ENCODE results near the gene MED28. TPM values are rescaled to one million over a fixed set of nuclear protein-coding genes. Genes with fewer than 3 reads are reported as not detected.

Gene MED28
- total RNA-seq, 1 experiment from 2014 or later: 106 TPM

DNA sequence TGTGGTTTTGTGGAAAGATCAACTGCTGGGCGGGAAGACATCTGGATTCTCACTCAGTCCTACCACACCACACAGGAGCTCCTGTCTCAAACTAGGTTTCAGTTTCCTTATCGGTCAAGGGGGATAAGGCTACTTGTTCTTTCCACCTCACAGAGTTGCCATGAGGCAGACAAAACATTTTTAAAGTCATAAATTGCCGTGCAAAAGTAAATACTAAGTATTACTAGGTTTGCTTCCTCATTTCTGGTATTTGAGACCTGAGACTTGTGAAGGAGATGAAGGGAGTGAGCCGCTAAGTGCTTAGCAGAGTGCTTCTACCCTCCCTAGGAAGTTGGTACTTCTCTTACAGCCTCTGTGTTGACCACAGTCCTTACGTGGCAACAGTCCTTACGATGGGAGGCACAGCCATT, 36.0 kb upstream of the MED28 start:
- H3K9me3 Mint-ChIP-seq: no peaks in the 10 kb centered on the region
- ATAC-seq (no peak), DNase-seq (ENCODE audit: low spot score) (no peak)
- CTCF ChIA-PET: interaction anchor here (0.9 kb wide), 2 partner anchors 36 to 66 kb away, joined by 3 read pairs; partner anchors contain the start of genes MED28 and QDPR
- POLR2A ChIA-PET: interaction anchor here (1.6 kb wide), 1 partner anchor 35 kb away, joined by 5 read pairs; the partner anchor contains the start of gene MED28
- H3K4me1 Mint-ChIP-seq: peaks cover 15% of the 10 kb centered on the region
- peak overlapping the region; percentile 80 for H3K4me3 Mint-ChIP-seq
- H3K36me3 Mint-ChIP-seq: peaks cover 10% of the 10 kb centered on the region; the same call in 1 of the 2 replicates
- no peak overlapping the region for H3K27ac Mint-ChIP-seq
- no peak for TF ChIP-seq CREB1 (CRISPR knock-in tag; IDR thresholded peaks at IDR 0.05)
- TF ChIP-seq, protein P1, sequence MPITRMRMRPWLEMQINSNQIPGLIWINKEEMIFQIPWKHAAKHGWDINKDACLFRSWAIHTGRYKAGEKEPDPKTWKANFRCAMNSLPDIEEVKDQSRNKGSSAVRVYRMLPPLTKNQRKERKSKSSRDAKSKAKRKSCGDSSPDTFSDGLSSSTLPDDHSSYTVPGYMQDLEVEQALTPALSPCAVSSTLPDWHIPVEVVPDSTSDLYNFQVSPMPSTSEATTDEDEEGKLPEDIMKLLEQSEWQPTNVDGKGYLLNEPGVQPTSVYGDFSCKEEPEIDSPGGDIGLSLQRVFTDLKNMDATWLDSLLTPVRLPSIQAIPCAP (CRISPR knock-in tag; IDR thresholded peaks at IDR 0.05): no peak
- TF ChIP-seq NFATC4 (CRISPR knock-in tag; IDR thresholded peaks at IDR 0.05): no peak
- TF ChIP-seq TP53 (CRISPR knock-in tag; IDR thresholded peaks at IDR 0.05): no peak
- TF ChIP-seq, protein P2, sequence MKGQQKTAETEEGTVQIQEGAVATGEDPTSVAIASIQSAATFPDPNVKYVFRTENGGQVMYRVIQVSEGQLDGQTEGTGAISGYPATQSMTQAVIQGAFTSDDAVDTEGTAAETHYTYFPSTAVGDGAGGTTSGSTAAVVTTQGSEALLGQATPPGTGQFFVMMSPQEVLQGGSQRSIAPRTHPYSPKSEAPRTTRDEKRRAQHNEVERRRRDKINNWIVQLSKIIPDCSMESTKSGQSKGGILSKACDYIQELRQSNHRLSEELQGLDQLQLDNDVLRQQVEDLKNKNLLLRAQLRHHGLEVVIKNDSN (CRISPR knock-in tag; IDR thresholded peaks at IDR 0.05): no peak
- no peak for TF ChIP-seq MXD4 (CRISPR knock-in tag; IDR thresholded peaks at IDR 0.05; ENCODE audit: borderline replicate concordance)
- no peak for TF ChIP-seq ZNF671 (CRISPR knock-in tag; IDR thresholded peaks at IDR 0.05)
- TF ChIP-seq, protein P3, sequence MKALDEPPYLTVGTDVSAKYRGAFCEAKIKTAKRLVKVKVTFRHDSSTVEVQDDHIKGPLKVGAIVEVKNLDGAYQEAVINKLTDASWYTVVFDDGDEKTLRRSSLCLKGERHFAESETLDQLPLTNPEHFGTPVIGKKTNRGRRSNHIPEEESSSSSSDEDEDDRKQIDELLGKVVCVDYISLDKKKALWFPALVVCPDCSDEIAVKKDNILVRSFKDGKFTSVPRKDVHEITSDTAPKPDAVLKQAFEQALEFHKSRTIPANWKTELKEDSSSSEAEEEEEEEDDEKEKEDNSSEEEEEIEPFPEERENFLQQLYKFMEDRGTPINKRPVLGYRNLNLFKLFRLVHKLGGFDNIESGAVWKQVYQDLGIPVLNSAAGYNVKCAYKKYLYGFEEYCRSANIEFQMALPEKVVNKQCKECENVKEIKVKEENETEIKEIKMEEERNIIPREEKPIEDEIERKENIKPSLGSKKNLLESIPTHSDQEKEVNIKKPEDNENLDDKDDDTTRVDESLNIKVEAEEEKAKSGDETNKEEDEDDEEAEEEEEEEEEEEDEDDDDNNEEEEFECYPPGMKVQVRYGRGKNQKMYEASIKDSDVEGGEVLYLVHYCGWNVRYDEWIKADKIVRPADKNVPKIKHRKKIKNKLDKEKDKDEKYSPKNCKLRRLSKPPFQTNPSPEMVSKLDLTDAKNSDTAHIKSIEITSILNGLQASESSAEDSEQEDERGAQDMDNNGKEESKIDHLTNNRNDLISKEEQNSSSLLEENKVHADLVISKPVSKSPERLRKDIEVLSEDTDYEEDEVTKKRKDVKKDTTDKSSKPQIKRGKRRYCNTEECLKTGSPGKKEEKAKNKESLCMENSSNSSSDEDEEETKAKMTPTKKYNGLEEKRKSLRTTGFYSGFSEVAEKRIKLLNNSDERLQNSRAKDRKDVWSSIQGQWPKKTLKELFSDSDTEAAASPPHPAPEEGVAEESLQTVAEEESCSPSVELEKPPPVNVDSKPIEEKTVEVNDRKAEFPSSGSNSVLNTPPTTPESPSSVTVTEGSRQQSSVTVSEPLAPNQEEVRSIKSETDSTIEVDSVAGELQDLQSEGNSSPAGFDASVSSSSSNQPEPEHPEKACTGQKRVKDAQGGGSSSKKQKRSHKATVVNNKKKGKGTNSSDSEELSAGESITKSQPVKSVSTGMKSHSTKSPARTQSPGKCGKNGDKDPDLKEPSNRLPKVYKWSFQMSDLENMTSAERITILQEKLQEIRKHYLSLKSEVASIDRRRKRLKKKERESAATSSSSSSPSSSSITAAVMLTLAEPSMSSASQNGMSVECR (CRISPR knock-in tag; IDR thresholded peaks at IDR 0.05; ENCODE audit: borderline replicate concordance): no peak
- TF ChIP-seq ESRRA (CRISPR knock-in tag; IDR thresholded peaks at IDR 0.05; ENCODE audit: borderline replicate concordance): no peak
- TF ChIP-seq, protein P4, sequence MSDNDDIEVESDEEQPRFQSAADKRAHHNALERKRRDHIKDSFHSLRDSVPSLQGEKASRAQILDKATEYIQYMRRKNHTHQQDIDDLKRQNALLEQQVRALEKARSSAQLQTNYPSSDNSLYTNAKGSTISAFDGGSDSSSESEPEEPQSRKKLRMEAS (CRISPR knock-in tag; IDR thresholded peaks at IDR 0.05): no peak
- TF ChIP-seq GRHL2 (CRISPR knock-in tag; IDR thresholded peaks at IDR 0.05; ENCODE audit: insufficient replicate concordance, severe bottlenecking): no peak
- TF ChIP-seq TEAD4 (CRISPR knock-in tag; IDR thresholded peaks at IDR 0.05): no peak
- TF ChIP-seq NFE2L1 (CRISPR knock-in tag; IDR thresholded peaks at IDR 0.05): no peak
- TF ChIP-seq, protein P5, sequence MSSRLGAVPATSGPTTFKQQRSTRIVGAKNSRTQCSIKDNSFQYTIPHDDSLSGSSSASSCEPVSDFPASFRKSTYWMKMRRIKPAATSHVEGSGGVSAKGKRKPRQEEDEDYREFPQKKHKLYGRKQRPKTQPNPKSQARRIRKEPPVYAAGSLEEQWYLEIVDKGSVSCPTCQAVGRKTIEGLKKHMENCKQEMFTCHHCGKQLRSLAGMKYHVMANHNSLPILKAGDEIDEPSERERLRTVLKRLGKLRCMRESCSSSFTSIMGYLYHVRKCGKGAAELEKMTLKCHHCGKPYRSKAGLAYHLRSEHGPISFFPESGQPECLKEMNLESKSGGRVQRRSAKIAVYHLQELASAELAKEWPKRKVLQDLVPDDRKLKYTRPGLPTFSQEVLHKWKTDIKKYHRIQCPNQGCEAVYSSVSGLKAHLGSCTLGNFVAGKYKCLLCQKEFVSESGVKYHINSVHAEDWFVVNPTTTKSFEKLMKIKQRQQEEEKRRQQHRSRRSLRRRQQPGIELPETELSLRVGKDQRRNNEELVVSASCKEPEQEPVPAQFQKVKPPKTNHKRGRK (CRISPR knock-in tag; IDR thresholded peaks at IDR 0.05; ENCODE audit: borderline replicate concordance): no peak
- TF ChIP-seq, protein P6, sequence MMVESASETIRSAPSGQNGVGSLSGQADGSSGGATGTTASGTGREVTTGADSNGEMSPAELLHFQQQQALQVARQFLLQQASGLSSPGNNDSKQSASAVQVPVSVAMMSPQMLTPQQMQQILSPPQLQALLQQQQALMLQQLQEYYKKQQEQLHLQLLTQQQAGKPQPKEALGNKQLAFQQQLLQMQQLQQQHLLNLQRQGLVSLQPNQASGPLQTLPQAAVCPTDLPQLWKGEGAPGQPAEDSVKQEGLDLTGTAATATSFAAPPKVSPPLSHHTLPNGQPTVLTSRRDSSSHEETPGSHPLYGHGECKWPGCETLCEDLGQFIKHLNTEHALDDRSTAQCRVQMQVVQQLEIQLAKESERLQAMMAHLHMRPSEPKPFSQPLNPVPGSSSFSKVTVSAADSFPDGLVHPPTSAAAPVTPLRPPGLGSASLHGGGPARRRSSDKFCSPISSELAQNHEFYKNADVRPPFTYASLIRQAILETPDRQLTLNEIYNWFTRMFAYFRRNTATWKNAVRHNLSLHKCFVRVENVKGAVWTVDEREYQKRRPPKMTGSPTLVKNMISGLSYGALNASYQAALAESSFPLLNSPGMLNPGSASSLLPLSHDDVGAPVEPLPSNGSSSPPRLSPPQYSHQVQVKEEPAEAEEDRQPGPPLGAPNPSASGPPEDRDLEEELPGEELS (CRISPR knock-in tag; IDR thresholded peaks at IDR 0.05): no peak
- TF ChIP-seq, protein P7, sequence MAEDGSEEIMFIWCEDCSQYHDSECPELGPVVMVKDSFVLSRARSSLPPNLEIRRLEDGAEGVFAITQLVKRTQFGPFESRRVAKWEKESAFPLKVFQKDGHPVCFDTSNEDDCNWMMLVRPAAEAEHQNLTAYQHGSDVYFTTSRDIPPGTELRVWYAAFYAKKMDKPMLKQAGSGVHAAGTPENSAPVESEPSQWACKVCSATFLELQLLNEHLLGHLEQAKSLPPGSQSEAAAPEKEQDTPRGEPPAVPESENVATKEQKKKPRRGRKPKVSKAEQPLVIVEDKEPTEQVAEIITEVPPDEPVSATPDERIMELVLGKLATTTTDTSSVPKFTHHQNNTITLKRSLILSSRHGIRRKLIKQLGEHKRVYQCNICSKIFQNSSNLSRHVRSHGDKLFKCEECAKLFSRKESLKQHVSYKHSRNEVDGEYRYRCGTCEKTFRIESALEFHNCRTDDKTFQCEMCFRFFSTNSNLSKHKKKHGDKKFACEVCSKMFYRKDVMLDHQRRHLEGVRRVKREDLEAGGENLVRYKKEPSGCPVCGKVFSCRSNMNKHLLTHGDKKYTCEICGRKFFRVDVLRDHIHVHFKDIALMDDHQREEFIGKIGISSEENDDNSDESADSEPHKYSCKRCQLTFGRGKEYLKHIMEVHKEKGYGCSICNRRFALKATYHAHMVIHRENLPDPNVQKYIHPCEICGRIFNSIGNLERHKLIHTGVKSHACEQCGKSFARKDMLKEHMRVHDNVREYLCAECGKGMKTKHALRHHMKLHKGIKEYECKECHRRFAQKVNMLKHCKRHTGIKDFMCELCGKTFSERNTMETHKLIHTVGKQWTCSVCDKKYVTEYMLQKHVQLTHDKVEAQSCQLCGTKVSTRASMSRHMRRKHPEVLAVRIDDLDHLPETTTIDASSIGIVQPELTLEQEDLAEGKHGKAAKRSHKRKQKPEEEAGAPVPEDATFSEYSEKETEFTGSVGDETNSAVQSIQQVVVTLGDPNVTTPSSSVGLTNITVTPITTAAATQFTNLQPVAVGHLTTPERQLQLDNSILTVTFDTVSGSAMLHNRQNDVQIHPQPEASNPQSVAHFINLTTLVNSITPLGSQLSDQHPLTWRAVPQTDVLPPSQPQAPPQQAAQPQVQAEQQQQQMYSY (CRISPR knock-in tag; IDR thresholded peaks at IDR 0.05): no peak
- no peak for TF ChIP-seq ZNF317 (CRISPR knock-in tag; IDR thresholded peaks at IDR 0.05; ENCODE audit: borderline replicate concordance, low read depth)
- TF ChIP-seq TEAD1 (CRISPR knock-in tag; IDR thresholded peaks at IDR 0.05): no peak
- TF ChIP-seq, protein P8, sequence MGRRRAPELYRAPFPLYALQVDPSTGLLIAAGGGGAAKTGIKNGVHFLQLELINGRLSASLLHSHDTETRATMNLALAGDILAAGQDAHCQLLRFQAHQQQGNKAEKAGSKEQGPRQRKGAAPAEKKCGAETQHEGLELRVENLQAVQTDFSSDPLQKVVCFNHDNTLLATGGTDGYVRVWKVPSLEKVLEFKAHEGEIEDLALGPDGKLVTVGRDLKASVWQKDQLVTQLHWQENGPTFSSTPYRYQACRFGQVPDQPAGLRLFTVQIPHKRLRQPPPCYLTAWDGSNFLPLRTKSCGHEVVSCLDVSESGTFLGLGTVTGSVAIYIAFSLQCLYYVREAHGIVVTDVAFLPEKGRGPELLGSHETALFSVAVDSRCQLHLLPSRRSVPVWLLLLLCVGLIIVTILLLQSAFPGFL (CRISPR knock-in tag; IDR thresholded peaks at IDR 0.05; ENCODE audit: borderline replicate concordance): no peak
- peaks cover 6% of the 10 kb centered on the region; the same call in 1 of the 2 replicates for H3K27me3 Mint-ChIP-seq (ENCODE audit: low read depth)
